Measurements from ENCODE around the gene CCSER2. TPM values are rescaled to one million over a fixed set of nuclear protein-coding genes. Genes with fewer than 3 reads are reported as not detected.
"Not testable (repeated sequence)": the region's sequence is repeated elsewhere in the genome, so short reads cannot be mapped to it uniquely, and the experiment has no call there.

The CCSER2 gene
- total RNA-seq (2021): 42.2 and 56.6 TPM in 2 replicates
- Bru-seq, nascent RNA: percentile 92 among the genes with signal in this experiment
- percentile 83 among the genes with signal in this experiment for BruChase-seq, experiment 1, labeled RNA remaining after a 2-hour chase
- percentile 75 among the genes with signal in this experiment for BruChase-seq, experiment 2, labeled RNA remaining after a 6-hour chase
- long read RNA-seq, full-length matches to known transcripts: 16 of 32 reads
- long read RNA-seq, partial matches to known transcripts: 7 of 32 reads
- long read RNA-seq, other reads (novel, unspliced or antisense): 9 of 32 reads

GRCh38 chr10:84328418-84329195 lies at the start of gene CCSER2:
Gene CCSER2, plus strand, starts transcription at chr10:84328589. Its CDS starts 42,464 bp downstream, at chr10:84371053.
- no peaks in the 10 kb centered on the region for H4K20me1 ChIP-seq (ENCODE audit: insufficient read depth)
- peak within 1 kb of the TSS; percentile 51 for H3K27ac ChIP-seq
- no peaks in the 10 kb centered on the region for H3K27me3 ChIP-seq (ENCODE audit: insufficient read depth, low read depth)
- no TSS peak for BruUV-seq (replicated peaks)
- TF ChIP-seq CTCF (conservative IDR thresholded peaks at IDR 0.05) (no peak), EZH2 (IDR thresholded peaks at IDR 0.05; ENCODE audit: low read depth) (no peak)
- no peaks in the 10 kb centered on the region for H3K36me3 ChIP-seq (ENCODE audit: low read depth)
- peak within 1 kb of the TSS; percentile 83 for H2AFZ ChIP-seq
- peaks cover 15% of the 10 kb centered on the region for H3K4me1 ChIP-seq (replicated peaks; ENCODE audit: insufficient read depth)
- DNase-seq: peak; percentile 48 to 99
- intact Hi-C loops (cut with micrococcal nuclease; ENCODE audit: unreplicated experiment): loop anchor here (1.0 to 5.0 kb wide), 3 partner anchors 19 to 190 kb away; partner anchors contain the start of gene GHITM
- no peaks in the 10 kb centered on the region for H3F3A ChIP-seq (ENCODE audit: insufficient read depth, low read depth)
- POLR2A ChIA-PET (ENCODE audit: unreplicated experiment): interaction anchor here (0.5 to 0.8 kb wide), 3 partner anchors 9 to 506 kb away, joined by 6 to 18 read pairs (median 7); no protein-coding TSS in a partner anchor
- H3K4me3 ChIP-seq: peak within 1 kb of the TSS; percentile 77
- no peaks in the 10 kb centered on the region for H3K9me2 ChIP-seq (ENCODE audit: insufficient read depth)
- peak within 1 kb of the TSS; percentile 81 for H3K4me2 ChIP-seq
- peaks cover 44% of the 10 kb centered on the region for H3K79me2 ChIP-seq (ENCODE audit: low read depth)
- no peaks in the 10 kb centered on the region for H3K9me3 ChIP-seq (ENCODE audit: insufficient read depth, low read depth)
- CTCF ChIA-PET: interaction anchor here (1.0 kb wide), 1 partner anchor 211 kb away, joined by 9 read pairs; no protein-coding TSS in a partner anchor

GRCh38 chr10:84279876-84280475 lies 48.4 kb upstream of the CCSER2 start:
- BruUV-seq (replicated peaks); H4K20me1 ChIP-seq (ENCODE audit: insufficient read depth); CTCF ChIA-PET; H3K27ac ChIP-seq; H3K36me3 ChIP-seq (ENCODE audit: low read depth); H3K4me1 ChIP-seq (replicated peaks; ENCODE audit: insufficient read depth); intact Hi-C loops (cut with micrococcal nuclease; ENCODE audit: unreplicated experiment); H3F3A ChIP-seq (ENCODE audit: insufficient read depth, low read depth); H3K79me2 ChIP-seq (ENCODE audit: low read depth); H3K9me3 ChIP-seq (ENCODE audit: insufficient read depth, low read depth); POLR2A ChIA-PET (ENCODE audit: unreplicated experiment); H3K9me2 ChIP-seq (ENCODE audit: insufficient read depth); H3K27me3 ChIP-seq (ENCODE audit: insufficient read depth, low read depth); DNase-seq: not testable (repeated sequence)
- Histone ChIP-seq H3K4me2 (peak overlapping the region; percentile 43), H3K4me3 (peak overlapping the region; percentile 47; the same call in 1 of the 2 replicates), H2AFZ (peak overlapping the region; percentile 71)

GRCh38 chr10:84286695-84287094 lies 41.7 kb upstream of the CCSER2 start:
- Histone ChIP-seq H3K9me2 (ENCODE audit: insufficient read depth) (no peaks in the 10 kb centered on the region), H3F3A (ENCODE audit: insufficient read depth, low read depth) (no peaks in the 10 kb centered on the region), H3K4me3 (no peak overlapping the region), H3K4me2 (no peak overlapping the region), H3K36me3 (ENCODE audit: low read depth) (no peaks in the 10 kb centered on the region), H3K79me2 (ENCODE audit: low read depth) (no peaks in the 10 kb centered on the region), H2AFZ (no peak overlapping the region), H3K9me3 (ENCODE audit: insufficient read depth, low read depth) (no peaks in the 10 kb centered on the region), H3K27me3 (ENCODE audit: insufficient read depth, low read depth) (peaks cover 31% of the 10 kb centered on the region), H3K27ac (no peak overlapping the region), H4K20me1 (ENCODE audit: insufficient read depth) (no peaks in the 10 kb centered on the region), H3K4me1 (replicated peaks; ENCODE audit: insufficient read depth) (no peaks in the 10 kb centered on the region)
- no TSS peak for BruUV-seq (replicated peaks)
- DNase-seq: no peak
- intact Hi-C loops (cut with micrococcal nuclease; ENCODE audit: unreplicated experiment): no loop called here
- ChIA-PET CTCF (no interaction called here), POLR2A (ENCODE audit: unreplicated experiment) (no interaction called here)
- TF ChIP-seq CTCF (conservative IDR thresholded peaks at IDR 0.05) (no peak), EZH2 (IDR thresholded peaks at IDR 0.05; ENCODE audit: low read depth) (no peak)
